ENCODE measurements around the gene CD84.
A peak's percentile ranks its signal among the peaks of the same experiment; 100 is the strongest.

The CD84 gene

GRCh38 chr1:160494620-160495019 is 84.7 kb downstream of the CD84 start:
- peak; percentile 21 for TF ChIP-seq CTCF (IDR thresholded peaks at IDR 0.05; ENCODE audit: insufficient read depth, low read length, missing control alignments)
- no peak overlapping the region for H3K4me3 ChIP-seq (ENCODE audit: low read depth, low read length)
- POLR2A ChIA-PET, result no interaction called here
- no peak for DNase-seq (ENCODE audit: low read depth, low spot score)
- CTCF ChIA-PET, result no interaction called here

GRCh38 chr1:160492617-160493016 is 86.7 kb downstream of the CD84 start:
- no peak overlapping the region for H3K4me3 ChIP-seq (ENCODE audit: low read depth, low read length)
- CTCF ChIA-PET, result no interaction called here
- no peak for DNase-seq (ENCODE audit: low read depth, low spot score)
- TF ChIP-seq CTCF (IDR thresholded peaks at IDR 0.05; ENCODE audit: insufficient read depth, low read length, missing control alignments), result no peak
- POLR2A ChIA-PET, result no interaction called here

- ChIA-PET CTCF (no interaction called here), POLR2A (no interaction called here)
Measured at GRCh38 chr1:160491981-160492380, 87.3 kb downstream of the CD84 start.

More at GRCh38 chr1:160491981-160492380, 87.3 kb downstream of the CD84 start:
- no peak for TF ChIP-seq CTCF (IDR thresholded peaks at IDR 0.05; ENCODE audit: insufficient read depth, low read length, missing control alignments)
- no peak for DNase-seq (ENCODE audit: low read depth, low spot score)
- no peak overlapping the region for H3K4me3 ChIP-seq (ENCODE audit: low read depth, low read length)
